NCI-H510A (cell line): ENCODE measurements around the gene FLT4.

Source experiments
- DNase-seq: peaks from one replicate; lab custom pipeline; 2025; lab: John Stamatoyannopoulos, UW

Gene FLT4

GRCh38 chr5:180605554-180606214 lies 43.7 kb downstream of the FLT4 start:
- no peak for DNase-seq

DNA sequence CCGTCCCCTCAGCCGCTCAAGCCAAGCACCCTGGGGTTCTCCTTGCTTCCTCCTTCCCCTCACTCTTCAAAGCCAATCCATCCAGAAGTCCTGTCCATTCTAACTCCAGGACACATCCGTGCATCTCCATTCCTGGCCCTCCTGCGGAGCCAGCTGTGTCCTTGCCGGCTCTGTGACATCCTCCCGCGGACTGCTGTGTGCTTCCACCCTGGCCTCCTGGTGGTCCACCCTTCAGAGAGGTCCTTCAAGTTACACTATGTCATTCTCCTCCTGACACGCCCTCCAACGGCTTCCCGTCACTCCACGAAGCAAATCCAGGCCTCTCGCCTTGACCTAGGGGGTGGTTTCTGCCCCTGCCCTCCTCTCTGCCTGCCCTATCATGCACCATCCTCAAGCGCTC lies 45.1 kb downstream of the FLT4 start:
- DNase-seq, result no peak

DNA sequence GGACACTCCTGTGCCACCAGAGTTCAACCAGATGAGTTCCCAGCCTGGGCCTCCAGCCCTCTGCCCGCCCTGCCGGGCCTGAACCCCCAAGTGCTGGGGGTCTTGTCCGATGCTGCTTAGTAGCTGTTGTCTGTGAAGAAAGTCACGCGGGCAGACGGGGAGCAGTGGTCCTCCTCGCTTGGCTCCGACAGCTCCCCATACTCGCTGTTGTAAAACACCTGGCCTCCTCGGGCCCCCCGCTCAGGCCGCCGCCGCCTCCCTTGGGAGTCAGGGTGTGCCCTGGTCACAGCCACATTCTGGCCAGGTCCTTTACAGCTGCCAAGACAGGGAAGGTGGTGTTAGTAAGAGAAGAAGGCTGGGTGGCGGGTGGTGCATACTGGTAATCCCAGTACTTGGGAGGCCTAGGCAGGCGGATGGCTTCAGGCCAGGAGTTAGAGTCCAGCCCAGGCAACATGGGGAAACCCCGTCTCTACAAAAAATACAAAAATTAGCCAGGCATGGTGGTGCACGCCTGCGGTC lies 46.3 kb downstream of the FLT4 start:
- DNase-seq, result no peak

DNA sequence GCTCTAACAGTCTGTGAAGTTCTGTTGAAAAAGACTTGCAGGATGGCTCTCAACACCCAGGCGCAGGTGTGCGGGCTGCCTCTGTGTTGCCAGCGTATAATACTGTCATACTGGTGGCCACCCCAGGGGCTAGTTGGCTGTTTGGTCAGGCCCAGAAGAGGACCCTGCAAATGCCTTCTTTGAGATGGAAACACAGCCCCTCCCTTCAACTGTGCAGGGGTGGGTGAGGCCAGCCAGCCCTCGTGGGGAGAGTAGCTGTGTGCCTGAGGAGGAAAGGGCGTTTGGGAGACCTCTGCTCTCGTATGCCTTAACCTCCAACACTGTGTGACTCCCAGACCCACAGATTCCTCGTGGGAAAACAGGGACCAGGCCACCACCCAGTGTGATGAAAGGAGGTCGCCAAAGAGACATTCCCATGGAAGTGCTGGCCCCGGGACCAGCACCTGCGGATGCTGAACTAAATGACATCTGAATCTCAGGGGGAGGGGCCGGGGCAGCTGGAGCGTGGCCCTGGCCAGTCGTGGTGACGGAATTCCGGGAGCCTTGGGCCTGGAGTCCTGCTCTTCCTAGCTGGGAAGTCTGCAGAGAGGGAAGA lies 46.8 kb downstream of the FLT4 start:
- DNase-seq, result no peak

DNA sequence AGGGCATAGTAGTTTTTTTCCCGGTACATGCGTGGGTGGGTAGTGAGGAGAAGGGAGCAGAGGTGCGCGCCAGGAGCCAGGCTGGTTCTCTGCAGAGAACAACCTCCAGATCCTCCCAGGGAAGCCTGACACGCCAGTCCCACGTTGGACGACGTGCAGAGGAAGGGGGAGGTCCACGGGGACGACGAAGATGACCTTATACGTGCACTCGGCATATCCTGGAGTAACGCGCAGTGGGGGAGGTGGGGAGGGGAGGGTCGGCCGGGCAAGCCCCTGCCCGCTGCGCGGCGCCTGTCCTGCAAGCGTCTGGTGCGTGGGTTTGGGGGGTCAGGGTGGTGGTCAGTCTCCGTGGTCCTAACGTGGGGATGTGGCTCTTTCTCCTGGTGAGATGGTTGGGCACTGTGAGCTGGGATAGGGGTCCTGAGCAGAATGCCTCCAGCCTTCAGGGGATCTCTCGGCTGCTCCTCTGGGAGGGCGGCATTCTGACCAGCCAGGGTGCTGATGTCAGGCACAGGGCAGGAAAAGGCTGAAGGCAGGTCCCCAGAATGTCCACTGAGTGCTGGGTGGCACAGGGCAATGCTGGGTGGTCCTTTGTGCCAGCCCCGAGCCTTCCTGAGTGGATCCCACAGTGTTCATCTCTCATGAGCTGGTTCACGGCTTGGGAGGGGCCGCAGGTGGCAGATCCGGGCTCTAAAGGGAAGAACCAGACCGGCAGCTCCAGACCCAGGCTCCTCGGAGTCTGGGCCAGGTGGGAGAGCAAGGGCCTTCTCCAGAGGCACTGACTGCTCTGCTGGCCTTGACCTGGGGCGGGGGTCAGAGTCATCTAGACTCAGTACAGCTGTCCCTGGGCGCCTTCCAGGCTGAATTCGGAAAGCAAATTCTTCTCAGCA lies 47.6 kb downstream of the FLT4 start:
- DNase-seq, result no peak

DNA sequence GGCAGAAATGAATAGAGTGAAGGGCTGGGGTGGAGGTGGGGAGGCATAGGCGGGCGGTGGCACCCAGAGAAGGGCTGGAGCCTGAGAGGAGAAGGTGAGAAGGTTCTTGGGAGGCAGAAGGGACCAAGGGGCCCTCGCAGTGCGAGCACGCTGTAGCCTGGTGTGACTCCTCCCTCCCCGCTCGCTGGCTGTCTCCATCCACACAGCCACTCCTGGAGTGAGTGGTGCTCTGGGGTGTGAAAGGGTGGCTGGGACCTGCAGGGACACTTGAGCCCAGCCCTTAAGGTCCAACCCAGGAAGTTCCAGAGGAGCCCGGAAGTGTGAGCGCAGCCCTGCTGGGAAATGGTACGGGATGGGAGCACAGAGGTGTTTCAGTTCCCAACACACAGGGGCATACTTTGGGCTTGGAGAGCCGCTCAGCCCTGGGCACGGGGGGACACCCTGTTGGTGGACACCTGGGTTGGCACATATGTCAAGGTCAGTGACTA lies 48.8 kb downstream of the FLT4 start:
- no peak for DNase-seq

GRCh38 chr5:180599981-180600553 lies 49.3 kb downstream of the FLT4 start:
- no peak for DNase-seq

DNA sequence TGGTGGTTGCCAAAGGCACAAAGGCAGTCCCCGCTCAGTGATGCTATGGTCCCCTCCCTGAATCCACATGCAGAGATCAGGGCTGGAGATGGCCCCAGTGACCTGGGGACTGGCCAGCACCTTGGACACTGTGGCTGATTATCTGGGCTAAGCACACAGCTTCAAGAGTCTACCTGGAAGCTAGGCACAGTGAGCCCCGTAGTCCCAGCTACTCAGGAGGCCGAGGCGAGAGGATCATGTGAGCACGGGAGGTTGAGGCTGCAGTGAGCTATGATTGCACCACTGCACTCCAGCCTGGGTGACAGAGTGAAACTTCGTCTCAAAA lies 49.8 kb downstream of the FLT4 start:
- no peak for DNase-seq

DNA sequence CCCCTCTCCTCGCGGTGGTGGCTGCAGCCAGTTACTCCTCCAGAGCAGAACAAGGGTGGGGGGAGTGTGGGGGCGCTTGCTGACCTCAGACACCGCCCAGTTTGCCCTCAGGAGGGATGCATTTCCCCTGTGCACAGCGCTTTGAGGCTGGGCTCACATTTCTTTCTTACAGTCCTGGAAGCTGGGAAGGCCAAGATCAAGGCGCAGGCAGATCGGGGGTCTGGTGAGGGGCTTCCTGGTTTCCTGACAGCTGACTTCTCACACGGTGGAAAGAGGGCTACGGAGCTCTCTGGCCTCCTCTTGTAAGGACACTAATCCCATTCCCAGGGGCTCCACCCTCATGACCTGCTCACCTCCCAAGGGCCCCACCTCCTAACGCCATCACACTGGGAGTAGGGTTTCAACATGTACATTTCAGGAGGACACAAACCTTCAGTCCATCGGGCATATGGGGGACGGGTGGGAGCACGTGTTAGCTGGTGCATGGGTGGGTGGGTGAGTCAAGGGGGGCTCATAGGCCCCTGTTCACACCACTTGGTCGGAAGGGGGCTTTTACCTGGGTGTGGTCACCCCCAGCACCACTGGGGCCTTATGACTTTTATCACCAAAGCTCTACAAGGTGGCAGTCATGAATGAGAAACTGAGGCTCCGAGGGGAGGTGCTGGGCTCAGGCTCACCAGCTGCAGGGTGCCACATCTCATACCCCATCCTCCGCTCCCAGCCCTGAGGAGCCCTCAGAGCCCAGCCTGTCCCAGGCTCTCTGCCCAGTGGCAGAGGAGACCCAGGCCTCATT lies 50.4 kb downstream of the FLT4 start:
- no peak for DNase-seq

DNA sequence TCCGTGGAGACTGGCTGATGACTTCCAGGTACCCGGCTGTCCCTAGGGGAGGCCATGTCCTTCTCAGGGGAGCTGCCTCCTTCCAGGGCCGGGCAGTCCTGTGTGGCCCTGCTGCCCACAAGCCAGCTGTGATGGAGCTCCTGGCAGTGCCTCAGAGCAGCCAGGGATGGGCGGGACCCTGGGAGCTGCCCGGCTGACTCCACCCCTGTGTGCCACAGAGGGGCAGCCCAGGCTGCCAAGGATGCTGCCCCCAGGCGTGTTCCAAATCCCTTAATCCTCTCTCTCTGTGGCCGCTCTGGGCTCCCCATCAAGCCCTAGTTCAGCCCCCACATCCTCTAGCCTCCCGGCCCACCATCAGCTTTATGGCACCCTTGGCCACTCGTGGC lies 51.1 kb downstream of the FLT4 start:
- DNase-seq, result no peak

GRCh38 chr5:180596668-180597231 lies 52.6 kb downstream of the FLT4 start:
- no peak for DNase-seq

GRCh38 chr5:180596115-180596667 lies 53.2 kb downstream of the FLT4 start:
- DNase-seq, result no peak

DNA sequence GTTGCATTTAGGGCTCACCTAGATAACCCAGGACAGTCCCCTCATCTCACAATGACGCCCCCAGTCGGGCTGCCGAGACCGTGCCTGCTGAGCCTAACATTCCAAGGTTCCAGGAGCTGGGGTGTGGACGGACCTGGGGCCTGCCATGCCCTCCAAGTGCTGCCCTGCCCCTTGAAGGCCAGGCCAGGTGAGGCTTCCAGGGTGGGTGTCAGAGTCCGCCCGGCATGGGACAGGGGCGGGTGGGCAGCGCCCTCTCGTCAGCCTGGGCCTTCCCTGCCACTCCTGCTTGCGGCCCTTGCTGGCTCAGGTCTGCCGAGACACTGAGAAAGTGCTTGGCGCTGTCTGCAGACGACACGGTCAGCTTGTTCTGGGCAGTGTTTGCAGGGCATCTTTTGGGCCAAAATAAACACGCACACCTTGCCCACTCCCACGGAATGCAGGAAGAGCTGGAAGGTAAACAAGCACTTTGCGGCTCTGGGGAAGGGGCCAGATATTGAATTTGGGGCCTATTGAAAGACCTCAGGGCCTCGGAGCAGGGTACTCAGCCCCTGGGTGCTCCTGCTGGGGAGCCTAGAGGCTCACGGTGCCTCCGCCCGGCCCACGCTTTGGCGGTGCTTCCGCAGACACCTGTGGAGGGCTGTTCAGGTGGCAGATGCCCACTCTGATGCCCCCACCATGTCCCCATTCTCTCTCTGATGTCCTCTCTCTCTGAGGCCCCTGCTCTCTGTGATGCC lies 53.9 kb downstream of the FLT4 start:
- no peak for DNase-seq

- no peak for DNase-seq
Measured at GRCh38 chr5:180595046-180595379, 54.4 kb downstream of the FLT4 start.

DNA sequence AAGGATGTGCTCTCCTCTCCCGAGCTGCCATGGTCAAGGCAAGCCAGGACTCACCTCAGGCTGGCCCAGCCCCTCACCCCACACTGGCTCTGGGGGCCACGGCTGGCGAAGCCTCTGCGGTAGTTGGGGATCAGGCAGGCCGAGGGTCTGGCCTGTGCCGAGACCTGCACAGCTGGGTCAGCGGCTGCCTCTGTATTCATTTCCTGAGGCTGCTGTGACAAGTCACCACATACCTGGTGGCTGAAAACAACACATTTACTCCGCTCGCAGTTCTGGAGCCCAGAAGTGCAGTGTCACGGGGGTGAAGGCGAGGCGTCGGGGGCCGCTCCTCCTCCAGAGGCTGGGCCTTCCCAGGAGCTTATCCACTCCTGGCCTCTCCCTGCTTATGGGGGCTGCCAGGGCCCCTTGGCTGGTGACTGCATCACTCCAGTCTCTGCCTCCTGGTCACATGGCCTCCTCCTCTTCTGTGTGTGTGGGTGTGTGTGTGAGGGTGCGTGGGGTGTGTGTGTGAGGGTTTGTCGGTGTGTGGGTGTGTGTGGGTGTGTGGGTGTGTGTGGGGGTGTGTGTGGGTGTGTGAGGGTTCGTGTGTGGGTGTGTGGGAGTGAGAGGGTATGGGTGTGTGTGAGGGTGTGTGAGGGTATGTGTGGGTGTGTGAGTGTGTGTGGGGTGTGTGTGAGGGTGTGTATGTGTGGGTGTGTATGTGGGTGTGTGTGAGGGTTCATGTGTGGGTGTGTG lies 54.9 kb downstream of the FLT4 start:
- no peak for DNase-seq

- DNase-seq, result no peak
Measured at GRCh38 chr5:180593446-180594206, 55.8 kb downstream of the FLT4 start.

DNA sequence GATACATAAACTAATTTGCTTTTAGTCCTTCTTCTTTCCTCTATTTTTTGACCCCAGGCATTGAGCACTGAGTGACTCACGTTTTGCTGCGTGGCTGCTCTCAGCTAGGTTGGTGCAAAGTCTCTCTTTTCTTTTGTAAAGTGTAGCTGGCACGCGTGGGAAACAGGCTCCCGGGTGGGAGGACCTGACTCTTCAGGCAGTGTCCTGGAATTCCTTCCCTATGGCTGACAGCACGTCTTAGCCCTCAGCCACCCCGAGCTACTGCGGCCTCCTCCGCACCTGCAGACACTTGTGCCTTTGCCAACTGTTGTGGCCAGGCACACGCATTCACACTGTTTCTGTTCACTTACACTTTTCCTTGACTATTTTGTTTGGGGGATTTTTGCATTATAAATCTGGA lies 57.2 kb downstream of the FLT4 start:
- no peak for DNase-seq

GRCh38 chr5:180591311-180591887 lies 58.0 kb downstream of the FLT4 start, which contains the start of gene SCGB3A1:
Gene SCGB3A1, minus strand, starts transcription at chr5:180591499. Its CDS starts 37 bp downstream, at chr5:180591462.
- DNase-seq, result no peak
